SU-DHL-6 (cell line): ENCODE data around the gene CH25H.

Experiments used
- EZH2phosphoT487 ChIP-seq: fragments of 200-600 bp; sonication (generic), shearing (Covaris generic); conservative IDR thresholded peaks from 2 replicates; pipeline ENCODE4 v1.6.1; 2018; ENCODE audit warnings: mild to moderate bottlenecking, antibody characterized with exemption, low read length, moderate library complexity, mixed read lengths
- TF ChIP-seq, protein P1 (sequence below): fragments of 200-600 bp; sonication (generic); IDR thresholded peaks from one replicate; pipeline ENCODE4 v1.5.1; 2017; ENCODE audit warnings: antibody characterized with exemption, mild to moderate bottlenecking, low read length, moderate library complexity; ENCODE audit not compliant: insufficient read depth, poor library complexity, severe bottlenecking

DNA sequence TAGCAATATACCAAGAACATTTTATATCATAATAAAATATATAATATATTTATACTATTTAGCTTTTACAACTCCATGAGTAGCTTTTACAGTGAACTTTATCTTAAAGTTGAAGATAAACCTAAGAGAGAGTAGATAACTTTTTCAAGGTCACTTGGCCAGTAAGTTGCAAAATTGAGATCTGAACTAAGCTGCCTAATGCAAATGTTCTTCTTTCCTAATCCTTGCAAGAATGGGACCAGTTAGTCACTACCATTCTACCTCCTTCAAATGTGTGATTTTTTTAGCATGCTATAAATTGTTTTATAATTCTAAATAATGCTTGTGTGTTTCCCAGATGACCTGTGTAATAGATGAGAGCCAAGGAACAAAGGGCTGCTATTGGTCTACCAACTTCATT, 47.8 kb downstream of the CH25H start:
- TF ChIP-seq, protein P1, sequence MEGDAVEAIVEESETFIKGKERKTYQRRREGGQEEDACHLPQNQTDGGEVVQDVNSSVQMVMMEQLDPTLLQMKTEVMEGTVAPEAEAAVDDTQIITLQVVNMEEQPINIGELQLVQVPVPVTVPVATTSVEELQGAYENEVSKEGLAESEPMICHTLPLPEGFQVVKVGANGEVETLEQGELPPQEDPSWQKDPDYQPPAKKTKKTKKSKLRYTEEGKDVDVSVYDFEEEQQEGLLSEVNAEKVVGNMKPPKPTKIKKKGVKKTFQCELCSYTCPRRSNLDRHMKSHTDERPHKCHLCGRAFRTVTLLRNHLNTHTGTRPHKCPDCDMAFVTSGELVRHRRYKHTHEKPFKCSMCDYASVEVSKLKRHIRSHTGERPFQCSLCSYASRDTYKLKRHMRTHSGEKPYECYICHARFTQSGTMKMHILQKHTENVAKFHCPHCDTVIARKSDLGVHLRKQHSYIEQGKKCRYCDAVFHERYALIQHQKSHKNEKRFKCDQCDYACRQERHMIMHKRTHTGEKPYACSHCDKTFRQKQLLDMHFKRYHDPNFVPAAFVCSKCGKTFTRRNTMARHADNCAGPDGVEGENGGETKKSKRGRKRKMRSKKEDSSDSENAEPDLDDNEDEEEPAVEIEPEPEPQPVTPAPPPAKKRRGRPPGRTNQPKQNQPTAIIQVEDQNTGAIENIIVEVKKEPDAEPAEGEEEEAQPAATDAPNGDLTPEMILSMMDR: no peak
- no peak for TF ChIP-seq EZH2phosphoT487
